Testis (tissue), 3 donors: ENCODE data around the gene PUS7L. TPM values are rescaled to one million over a fixed set of nuclear protein-coding genes. Genes with fewer than 3 reads are reported as not detected.

Experiments used
- DNase-seq: peaks from one replicate; pipeline ENCODE4 v3.0.0-alpha.2; 2019
- H3K27ac ChIP-seq, 2 donors: fragments of 200-600 bp; sonication (generic); one replicate each; pipeline ENCODE4 v1.5.1; 2019
- H3K27me3 ChIP-seq: fragments of 200-600 bp; sonication (generic); one replicate; pipeline ENCODE4 v1.5.1; 2019
- H3K36me3 ChIP-seq: fragments of 200-600 bp; sonication (generic); one replicate; pipeline ENCODE4 v1.5.1; 2017; ENCODE audit warnings: low read depth; ENCODE audit errors: missing control alignments
- H3K4me1 ChIP-seq: fragments of 200-600 bp; sonication (generic); one replicate; pipeline ENCODE4 v1.5.1; 2019
- H3K4me3 ChIP-seq, 2 donors: fragments of 200-600 bp; sonication (generic); one replicate each; pipeline ENCODE4 v1.5.1; 2017 to 2019
- H3K9me3 ChIP-seq: fragments of 200-600 bp; sonication (generic); one replicate; pipeline ENCODE4 v1.5.1; 2017
- POLR2A ChIP-seq: fragments of 450-650 bp; IDR thresholded peaks from one replicate; pipeline ENCODE4 v1.6.1; 2017; ENCODE audit warnings: antibody characterized with exemption, mild to moderate bottlenecking, moderate library complexity
- WGBS, 2 donors: methylation state at CpG; one replicate each; pipeline ENCODE4 v1.1.5; 2018; 5-methylcytosine and 5-hydroxymethylcytosine counted together
- intact Hi-C: fragments of 100-400 bp; cut with DNase I; formaldehyde crosslinking; loops from one replicate; pipeline ENCODE4 v1.15.1; 2023; ENCODE audit warnings: low total_unique reads
- polyA plus RNA-seq: library from polyadenylated mRNA; stranded (reverse); fragments of 350-450 nt; fragmentation: Illumina TruSeq; extraction: RNeasy Lipid Tissue Mini Kit (QIAGEN cat#74804); gene quantifications from one replicate; pipeline ENCODE4 v1.2.3, GENCODE V29; 2014; ENCODE audit warnings: low read depth, low replicate concordance; ENCODE audit not compliant: insufficient read depth
- total RNA-seq, 2 donors: library from RNA; depleted of rRNA; stranded (reverse); fragments of >200 nt; gene quantifications; one replicate each; pipeline ENCODE4 v1.2.3, GENCODE V29; 2016
- TF ChIP-seq, protein P1 (sequence below), 3 experiments: fragments of 450-650 bp in 2 of 3; fragments of 200-600 bp in 1 of 3; sonication (generic) in 1 of 3; IDR thresholded peaks; one replicate each; pipeline ENCODE4 v1.5.1; 2016 to 2019; ENCODE audit warnings: antibody characterized with exemption in 3 of 3, mild to moderate bottlenecking in 2 of 3, moderate library complexity in 1 of 3

The PUS7L gene
- total and polyA plus RNA-seq, 3 donors from 2014 or later, result 3.0 to 11.0 (median 9.7) TPM

DNA sequence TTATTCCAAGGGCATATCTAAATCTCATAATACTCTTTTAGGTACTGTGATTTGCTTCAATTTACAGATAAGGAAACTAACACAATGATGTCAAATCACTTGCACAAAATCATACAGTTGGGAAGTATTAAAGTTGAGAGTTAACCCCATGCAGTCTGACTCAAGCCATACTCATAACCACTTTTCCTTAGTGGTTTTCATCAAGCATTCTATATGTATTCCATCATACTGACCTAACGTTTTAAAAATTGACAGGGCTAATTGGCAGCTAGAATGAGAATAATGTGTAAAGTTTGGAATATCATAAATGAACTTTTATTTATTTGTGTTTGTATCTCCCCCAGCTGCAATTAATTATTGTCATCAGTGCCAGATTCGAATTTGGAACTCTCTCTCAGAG, 20.9 kb downstream of the PUS7L start:
- intact Hi-C loops, result no loop called here
- DNase-seq, result no peak
- TF ChIP-seq, protein P1, sequence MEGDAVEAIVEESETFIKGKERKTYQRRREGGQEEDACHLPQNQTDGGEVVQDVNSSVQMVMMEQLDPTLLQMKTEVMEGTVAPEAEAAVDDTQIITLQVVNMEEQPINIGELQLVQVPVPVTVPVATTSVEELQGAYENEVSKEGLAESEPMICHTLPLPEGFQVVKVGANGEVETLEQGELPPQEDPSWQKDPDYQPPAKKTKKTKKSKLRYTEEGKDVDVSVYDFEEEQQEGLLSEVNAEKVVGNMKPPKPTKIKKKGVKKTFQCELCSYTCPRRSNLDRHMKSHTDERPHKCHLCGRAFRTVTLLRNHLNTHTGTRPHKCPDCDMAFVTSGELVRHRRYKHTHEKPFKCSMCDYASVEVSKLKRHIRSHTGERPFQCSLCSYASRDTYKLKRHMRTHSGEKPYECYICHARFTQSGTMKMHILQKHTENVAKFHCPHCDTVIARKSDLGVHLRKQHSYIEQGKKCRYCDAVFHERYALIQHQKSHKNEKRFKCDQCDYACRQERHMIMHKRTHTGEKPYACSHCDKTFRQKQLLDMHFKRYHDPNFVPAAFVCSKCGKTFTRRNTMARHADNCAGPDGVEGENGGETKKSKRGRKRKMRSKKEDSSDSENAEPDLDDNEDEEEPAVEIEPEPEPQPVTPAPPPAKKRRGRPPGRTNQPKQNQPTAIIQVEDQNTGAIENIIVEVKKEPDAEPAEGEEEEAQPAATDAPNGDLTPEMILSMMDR (IDR thresholded peaks at IDR 0.05), result no peak
- no peak for TF ChIP-seq POLR2A
- Histone ChIP-seq H3K4me1 (no peaks in the 10 kb centered on the region), H3K4me3 (no peak overlapping the region), H3K27me3 (no peaks in the 10 kb centered on the region), H3K9me3 (no peaks in the 10 kb centered on the region), H3K27ac (no peak overlapping the region), H3K36me3 (no peaks in the 10 kb centered on the region)
- WGBS, 2 donors, result 72 to 78% methylated on average over 2 of the region's 2 CpGs

DNA sequence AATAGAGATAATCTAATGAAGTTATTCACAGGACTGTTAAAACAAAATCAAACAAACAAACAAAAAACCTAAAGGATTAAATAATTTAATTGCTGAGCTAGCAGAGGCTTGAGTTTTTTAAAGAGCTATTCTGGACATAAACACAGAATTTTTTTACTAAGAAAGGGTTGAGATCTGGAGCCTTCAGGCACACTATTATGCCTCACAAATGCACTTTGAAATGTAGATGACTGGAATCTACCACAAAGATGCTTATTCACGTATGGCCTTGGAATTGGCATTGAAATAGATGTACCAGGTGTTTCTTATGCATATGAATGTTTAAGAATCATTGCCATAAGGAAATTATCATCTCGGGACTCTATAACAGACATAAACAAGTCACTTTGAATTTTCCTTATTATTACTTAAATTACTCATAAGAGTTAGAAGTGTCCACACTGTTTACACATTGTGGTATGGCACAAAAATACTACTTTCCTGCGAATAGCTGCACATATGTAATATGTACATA, 21.6 kb downstream of the PUS7L start:
- TF ChIP-seq POLR2A, result no peak
- TF ChIP-seq, protein P1 (IDR thresholded peaks at IDR 0.05), result no peak
- Histone ChIP-seq H3K4me1 (no peaks in the 10 kb centered on the region), H3K4me3 (no peak overlapping the region), H3K27me3 (no peaks in the 10 kb centered on the region), H3K27ac (no peak overlapping the region), H3K36me3 (no peaks in the 10 kb centered on the region), H3K9me3 (no peaks in the 10 kb centered on the region)
- 85% methylated on average over 3 of the region's 3 CpGs for WGBS, 2 donors
- DNase-seq, result no peak
- intact Hi-C loops, result no loop called here

DNA sequence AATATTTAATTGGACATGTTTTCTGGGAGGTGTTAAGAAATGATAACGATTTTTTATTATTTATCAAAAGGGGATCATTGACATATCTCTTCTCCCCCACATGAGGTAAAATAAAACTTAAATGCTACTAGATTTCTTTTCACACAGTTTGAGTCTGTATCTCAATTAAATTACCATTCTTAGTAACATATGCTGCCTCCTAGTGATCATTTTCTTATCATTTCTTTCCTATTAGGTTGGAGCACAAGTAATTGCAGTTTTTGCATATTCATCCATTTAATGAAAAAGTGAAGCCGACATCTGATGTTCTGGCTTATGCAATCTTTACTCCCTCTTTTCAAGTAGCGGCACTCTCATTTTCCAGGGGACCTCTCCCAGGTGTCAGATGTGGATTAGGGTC, 24.9 kb downstream of the PUS7L start:
- TF ChIP-seq, protein P1 (IDR thresholded peaks at IDR 0.05), result no peak
- TF ChIP-seq POLR2A, result no peak
- WGBS, 2 donors, result 89 to 90% methylated on average over 3 of the region's 3 CpGs
- Histone ChIP-seq H3K36me3 (no peaks in the 10 kb centered on the region), H3K4me3 (no peak overlapping the region), H3K4me1 (no peaks in the 10 kb centered on the region), H3K9me3 (no peaks in the 10 kb centered on the region), H3K27ac (no peak overlapping the region), H3K27me3 (no peaks in the 10 kb centered on the region)
- intact Hi-C loops, result no loop called here
- no peak for DNase-seq

DNA sequence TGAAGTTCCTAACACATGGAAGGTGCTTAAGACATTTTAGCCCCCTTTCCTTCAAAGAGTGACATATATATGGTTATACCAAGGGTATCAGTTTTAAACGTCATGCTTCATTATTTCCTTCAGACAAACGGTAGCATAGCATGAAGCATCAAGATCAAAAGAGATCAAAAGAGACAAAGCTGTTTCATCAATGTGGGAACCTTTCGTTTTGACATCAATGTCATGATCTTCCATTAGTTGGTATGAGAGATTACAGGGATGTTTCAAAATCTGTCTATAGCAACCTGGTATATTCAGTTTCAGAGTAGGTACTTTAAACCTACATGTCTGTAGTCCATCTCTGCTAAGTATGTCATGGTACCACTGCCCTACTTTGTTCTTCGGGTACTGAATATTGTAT, 28.3 kb downstream of the PUS7L start:
- Histone ChIP-seq H3K9me3 (no peaks in the 10 kb centered on the region), H3K36me3 (no peaks in the 10 kb centered on the region), H3K27ac (no peak overlapping the region), H3K4me3 (no peak overlapping the region), H3K27me3 (no peaks in the 10 kb centered on the region), H3K4me1 (no peaks in the 10 kb centered on the region)
- TF ChIP-seq, protein P1 (IDR thresholded peaks at IDR 0.05), result no peak
- TF ChIP-seq POLR2A, result no peak
- no peak for DNase-seq
- intact Hi-C loops, result no loop called here
- 81 to 84% methylated on average over 4 of the region's 4 CpGs for WGBS, 2 donors

DNA sequence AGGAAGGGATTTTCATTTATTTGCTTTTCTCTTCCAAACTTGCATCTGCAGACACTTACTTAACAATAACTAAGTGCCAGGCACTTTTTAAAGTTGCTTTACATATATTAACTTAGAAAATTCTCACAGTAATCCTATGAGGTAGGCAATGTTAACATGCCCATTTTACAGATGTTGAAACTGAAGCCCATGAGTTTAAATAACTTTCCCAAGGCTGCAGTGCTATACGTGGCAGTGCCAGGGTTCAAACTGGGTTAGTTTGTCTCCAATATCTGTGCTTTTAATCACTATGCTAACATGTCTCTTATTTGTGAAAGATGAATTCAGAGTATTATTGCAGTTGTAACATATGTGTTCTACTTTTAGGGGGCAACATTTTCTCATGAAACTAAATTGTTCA, 29.9 kb downstream of the PUS7L start:
- Histone ChIP-seq H3K27ac (no peak overlapping the region), H3K27me3 (no peaks in the 10 kb centered on the region), H3K36me3 (no peaks in the 10 kb centered on the region), H3K9me3 (no peaks in the 10 kb centered on the region), H3K4me1 (no peaks in the 10 kb centered on the region), H3K4me3 (no peak overlapping the region)
- no peak for DNase-seq
- WGBS, 2 donors, result 74 to 80% methylated on average over 1 of the region's 1 CpG
- intact Hi-C loops, result no loop called here
- TF ChIP-seq POLR2A, result no peak
- TF ChIP-seq, protein P1 (IDR thresholded peaks at IDR 0.05), result no peak
